ENCODE results near the gene RERE. TPM values are rescaled to one million over a fixed set of nuclear protein-coding genes. Genes with fewer than 3 reads are reported as not detected.

RERE gene
- total RNA-seq, 1 experiment from 2014 or later, result 40.6 TPM

DNA sequence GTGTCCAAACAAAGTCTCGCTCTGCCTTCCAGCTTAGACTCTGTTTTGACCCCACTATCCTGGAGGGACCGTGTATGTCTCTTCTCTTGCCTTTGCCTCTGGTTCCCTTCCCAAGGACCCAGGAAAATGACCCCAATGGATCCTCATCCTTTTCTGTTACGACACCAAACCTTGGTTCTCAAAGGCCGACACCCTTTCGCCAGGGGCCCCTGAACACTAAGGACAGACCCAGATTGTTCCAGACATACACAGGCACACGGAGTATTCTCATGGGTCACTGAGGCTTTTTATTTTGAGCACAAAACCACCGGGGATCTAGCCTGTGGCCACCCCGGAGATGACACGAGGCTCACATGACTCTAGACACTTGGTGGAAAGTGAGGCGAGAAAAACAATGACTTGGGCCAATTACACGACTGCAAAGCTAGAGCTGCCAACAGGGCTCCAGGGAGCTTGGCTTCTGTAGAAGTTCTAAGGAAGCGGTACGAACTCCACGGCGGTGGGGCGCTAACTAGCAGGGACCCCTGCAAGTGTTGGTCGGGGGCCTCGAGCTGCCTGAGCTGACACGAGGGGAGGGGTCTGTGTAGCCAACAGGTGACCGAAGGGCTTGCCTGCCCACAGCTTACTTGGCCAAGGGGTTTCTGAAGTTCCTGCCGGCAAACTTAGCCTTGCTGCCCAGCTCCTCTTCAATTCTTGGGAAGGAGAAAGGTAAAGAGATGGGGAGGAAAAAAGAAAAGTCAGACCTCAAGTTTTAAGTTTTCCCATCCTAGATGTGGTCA is 43.5 kb upstream of the RERE start:
- DNase-seq (ENCODE audit: low read depth, low spot score) (no peak), ATAC-seq (no peak)
- H3K27me3 ChIP-seq (ENCODE audit: insufficient read depth, low read length), result no peaks in the 10 kb centered on the region
- H3K27ac ChIP-seq (ENCODE audit: low read depth, low read length), result no peak overlapping the region; the same call in 1 of the 2 replicates
- no peak overlapping the region for H3K4me3 ChIP-seq (replicated peaks in 1 of 2; ENCODE audit: low read depth in 1 of 2, low read length in 2 of 2)
- intact Hi-C loops (cut with micrococcal nuclease), result no loop called here
- H3K36me3 ChIP-seq (ENCODE audit: control insufficient read depth in 1 of 2, insufficient read depth in 2 of 2, low read length in 2 of 2), result peaks cover 62 to 69% of the 10 kb centered on the region in 2 experiments
- ChIA-PET POLR2A (interaction anchor here (1.3 to 1.8 kb wide), 2 partner anchors 12 to 13 kb away, joined by 4 to 5 read pairs; no protein-coding TSS in a partner anchor), CTCF (interaction anchor here (0.9 to 10.3 kb wide), 2 partner anchors 10 to 14 kb away, joined by 3 to 103 read pairs; no protein-coding TSS in a partner anchor), RAD21 (ENCODE audit: low non-redundant PET in 1 of 2, low total read pairs in 2 of 2, uncharacterized antibody in 2 of 2, unreplicated experiment in 2 of 2) (no interaction called here)
- TSS peak; percentile 11 for BruUV-seq (replicated peaks)
- TF ChIP-seq FOSL1 (IDR thresholded peaks at IDR 0.05; ENCODE audit: low read depth) (no peak), SRF (IDR thresholded peaks at IDR 0.05; ENCODE audit: low read depth) (no peak), ZFX (IDR thresholded peaks at IDR 0.05) (no peak), EZH2phosphoT487 (IDR thresholded peaks at IDR 0.05; ENCODE audit: borderline replicate concordance) (no peak), POLR2AphosphoS5 (IDR thresholded peaks at IDR 0.05; ENCODE audit: low read depth, low read length) (no peak), SP1 (IDR thresholded peaks at IDR 0.05; ENCODE audit: low read depth) (no peak), TCF7L2 (IDR thresholded peaks at IDR 0.05; ENCODE audit: borderline replicate concordance, extremely low read depth, insufficient read depth, insufficient read length) (no peak), RAD21 (IDR thresholded peaks at IDR 0.05; ENCODE audit: low read depth) (no peak), ZNF274 (IDR thresholded peaks at IDR 0.05; ENCODE audit: low read depth, low read length) (no peak), EZH2 (IDR thresholded peaks at IDR 0.05) (no peak), JUND (IDR thresholded peaks at IDR 0.05) (no peak)
- TF ChIP-seq, protein P1, sequence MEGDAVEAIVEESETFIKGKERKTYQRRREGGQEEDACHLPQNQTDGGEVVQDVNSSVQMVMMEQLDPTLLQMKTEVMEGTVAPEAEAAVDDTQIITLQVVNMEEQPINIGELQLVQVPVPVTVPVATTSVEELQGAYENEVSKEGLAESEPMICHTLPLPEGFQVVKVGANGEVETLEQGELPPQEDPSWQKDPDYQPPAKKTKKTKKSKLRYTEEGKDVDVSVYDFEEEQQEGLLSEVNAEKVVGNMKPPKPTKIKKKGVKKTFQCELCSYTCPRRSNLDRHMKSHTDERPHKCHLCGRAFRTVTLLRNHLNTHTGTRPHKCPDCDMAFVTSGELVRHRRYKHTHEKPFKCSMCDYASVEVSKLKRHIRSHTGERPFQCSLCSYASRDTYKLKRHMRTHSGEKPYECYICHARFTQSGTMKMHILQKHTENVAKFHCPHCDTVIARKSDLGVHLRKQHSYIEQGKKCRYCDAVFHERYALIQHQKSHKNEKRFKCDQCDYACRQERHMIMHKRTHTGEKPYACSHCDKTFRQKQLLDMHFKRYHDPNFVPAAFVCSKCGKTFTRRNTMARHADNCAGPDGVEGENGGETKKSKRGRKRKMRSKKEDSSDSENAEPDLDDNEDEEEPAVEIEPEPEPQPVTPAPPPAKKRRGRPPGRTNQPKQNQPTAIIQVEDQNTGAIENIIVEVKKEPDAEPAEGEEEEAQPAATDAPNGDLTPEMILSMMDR (IDR thresholded peaks at IDR 0.05 in 2 of 3, conservative IDR thresholded peaks at IDR 0.05 in 1 of 3; ENCODE audit: borderline replicate concordance in 1 of 3, insufficient read depth in 1 of 3, low read depth in 2 of 3, low read length in 2 of 3), result no peak
- TF ChIP-seq, protein P2, sequence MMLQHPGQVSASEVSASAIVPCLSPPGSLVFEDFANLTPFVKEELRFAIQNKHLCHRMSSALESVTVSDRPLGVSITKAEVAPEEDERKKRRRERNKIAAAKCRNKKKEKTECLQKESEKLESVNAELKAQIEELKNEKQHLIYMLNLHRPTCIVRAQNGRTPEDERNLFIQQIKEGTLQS (IDR thresholded peaks at IDR 0.05), result no peak
- TF ChIP-seq, protein P3, sequence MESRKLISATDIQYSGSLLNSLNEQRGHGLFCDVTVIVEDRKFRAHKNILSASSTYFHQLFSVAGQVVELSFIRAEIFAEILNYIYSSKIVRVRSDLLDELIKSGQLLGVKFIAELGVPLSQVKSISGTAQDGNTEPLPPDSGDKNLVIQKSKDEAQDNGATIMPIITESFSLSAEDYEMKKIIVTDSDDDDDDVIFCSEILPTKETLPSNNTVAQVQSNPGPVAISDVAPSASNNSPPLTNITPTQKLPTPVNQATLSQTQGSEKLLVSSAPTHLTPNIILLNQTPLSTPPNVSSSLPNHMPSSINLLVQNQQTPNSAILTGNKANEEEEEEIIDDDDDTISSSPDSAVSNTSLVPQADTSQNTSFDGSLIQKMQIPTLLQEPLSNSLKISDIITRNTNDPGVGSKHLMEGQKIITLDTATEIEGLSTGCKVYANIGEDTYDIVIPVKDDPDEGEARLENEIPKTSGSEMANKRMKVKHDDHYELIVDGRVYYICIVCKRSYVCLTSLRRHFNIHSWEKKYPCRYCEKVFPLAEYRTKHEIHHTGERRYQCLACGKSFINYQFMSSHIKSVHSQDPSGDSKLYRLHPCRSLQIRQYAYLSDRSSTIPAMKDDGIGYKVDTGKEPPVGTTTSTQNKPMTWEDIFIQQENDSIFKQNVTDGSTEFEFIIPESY (IDR thresholded peaks at IDR 0.05; ENCODE audit: extremely low read depth, insufficient replicate concordance, low read length), result no peak
- TF ChIP-seq, protein P4, sequence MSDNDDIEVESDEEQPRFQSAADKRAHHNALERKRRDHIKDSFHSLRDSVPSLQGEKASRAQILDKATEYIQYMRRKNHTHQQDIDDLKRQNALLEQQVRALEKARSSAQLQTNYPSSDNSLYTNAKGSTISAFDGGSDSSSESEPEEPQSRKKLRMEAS (IDR thresholded peaks at IDR 0.05), result no peak
- TF ChIP-seq, protein P5, sequence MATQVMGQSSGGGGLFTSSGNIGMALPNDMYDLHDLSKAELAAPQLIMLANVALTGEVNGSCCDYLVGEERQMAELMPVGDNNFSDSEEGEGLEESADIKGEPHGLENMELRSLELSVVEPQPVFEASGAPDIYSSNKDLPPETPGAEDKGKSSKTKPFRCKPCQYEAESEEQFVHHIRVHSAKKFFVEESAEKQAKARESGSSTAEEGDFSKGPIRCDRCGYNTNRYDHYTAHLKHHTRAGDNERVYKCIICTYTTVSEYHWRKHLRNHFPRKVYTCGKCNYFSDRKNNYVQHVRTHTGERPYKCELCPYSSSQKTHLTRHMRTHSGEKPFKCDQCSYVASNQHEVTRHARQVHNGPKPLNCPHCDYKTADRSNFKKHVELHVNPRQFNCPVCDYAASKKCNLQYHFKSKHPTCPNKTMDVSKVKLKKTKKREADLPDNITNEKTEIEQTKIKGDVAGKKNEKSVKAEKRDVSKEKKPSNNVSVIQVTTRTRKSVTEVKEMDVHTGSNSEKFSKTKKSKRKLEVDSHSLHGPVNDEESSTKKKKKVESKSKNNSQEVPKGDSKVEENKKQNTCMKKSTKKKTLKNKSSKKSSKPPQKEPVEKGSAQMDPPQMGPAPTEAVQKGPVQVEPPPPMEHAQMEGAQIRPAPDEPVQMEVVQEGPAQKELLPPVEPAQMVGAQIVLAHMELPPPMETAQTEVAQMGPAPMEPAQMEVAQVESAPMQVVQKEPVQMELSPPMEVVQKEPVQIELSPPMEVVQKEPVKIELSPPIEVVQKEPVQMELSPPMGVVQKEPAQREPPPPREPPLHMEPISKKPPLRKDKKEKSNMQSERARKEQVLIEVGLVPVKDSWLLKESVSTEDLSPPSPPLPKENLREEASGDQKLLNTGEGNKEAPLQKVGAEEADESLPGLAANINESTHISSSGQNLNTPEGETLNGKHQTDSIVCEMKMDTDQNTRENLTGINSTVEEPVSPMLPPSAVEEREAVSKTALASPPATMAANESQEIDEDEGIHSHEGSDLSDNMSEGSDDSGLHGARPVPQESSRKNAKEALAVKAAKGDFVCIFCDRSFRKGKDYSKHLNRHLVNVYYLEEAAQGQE (IDR thresholded peaks at IDR 0.05; ENCODE audit: low read depth), result no peak
- H3K4me1 ChIP-seq (ENCODE audit: control insufficient read depth in 1 of 2, insufficient read depth in 2 of 2, low read length in 2 of 2), result peaks cover 2 to 37% of the 10 kb centered on the region in 2 experiments; a peak in 2 of 4 replicates
- no peak overlapping the region for H2AFZ ChIP-seq (ENCODE audit: low read depth, low read length, poor library complexity, severe bottlenecking)
- H3K9me3 ChIP-seq (ENCODE audit: control insufficient read depth in 1 of 2, insufficient read depth in 1 of 2, low read depth in 1 of 2, low read length in 2 of 2), result no peaks in the 10 kb centered on the region
- H3K9me2 ChIP-seq (ENCODE audit: insufficient read depth), result no peaks in the 10 kb centered on the region
- no peak overlapping the region for H3K4me2 ChIP-seq (ENCODE audit: low read length)
- H4K20me1 ChIP-seq (ENCODE audit: insufficient read depth), result peaks cover 56% of the 10 kb centered on the region
- no peak overlapping the region for H3K9ac ChIP-seq (ENCODE audit: low read length)
- peaks cover 57% of the 10 kb centered on the region for H3K79me2 ChIP-seq (ENCODE audit: insufficient read depth, low read length)
